NCI-H146 (cell line): ENCODE measurements around the gene AZIN2.
"Not testable (repeated sequence)": the region's sequence is repeated elsewhere in the genome, so short reads cannot be mapped to it uniquely, and the experiment has no call there.

Experiments used
- DNase-seq: peaks from one replicate; lab custom pipeline; 2025; lab: John Stamatoyannopoulos, UW

Gene AZIN2

DNA sequence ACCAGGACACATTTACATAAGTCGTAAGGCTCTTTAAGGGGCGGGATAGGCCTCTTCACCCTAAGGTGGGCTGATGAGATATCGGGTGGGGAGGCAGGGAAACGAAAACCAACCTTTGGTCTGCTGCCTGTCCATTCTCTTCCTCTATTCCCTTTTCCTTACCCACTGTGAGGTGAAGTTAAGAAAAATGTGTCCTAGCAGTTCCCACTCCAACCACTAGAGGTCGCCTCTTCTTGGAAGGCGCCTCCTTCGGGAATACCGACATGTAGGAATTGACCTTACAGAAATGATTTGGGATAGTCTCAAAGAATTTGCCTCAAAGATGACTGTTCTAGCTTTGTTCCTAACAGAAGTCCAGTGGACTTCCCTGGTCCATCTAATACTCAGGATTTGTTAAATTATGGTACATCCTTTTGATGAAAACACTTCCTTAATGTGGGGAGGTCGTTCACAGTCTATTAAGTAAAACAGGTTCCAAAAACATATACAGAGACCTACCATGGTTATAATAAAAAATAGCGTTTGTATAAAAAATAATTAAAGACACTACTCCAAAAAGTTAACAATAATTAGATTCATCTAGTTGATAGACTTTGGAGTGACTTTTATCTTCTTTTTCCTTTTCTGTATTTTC lies 14.1 kb downstream of the AZIN2 start:
- DNase-seq = peak; percentile 17

DNA sequence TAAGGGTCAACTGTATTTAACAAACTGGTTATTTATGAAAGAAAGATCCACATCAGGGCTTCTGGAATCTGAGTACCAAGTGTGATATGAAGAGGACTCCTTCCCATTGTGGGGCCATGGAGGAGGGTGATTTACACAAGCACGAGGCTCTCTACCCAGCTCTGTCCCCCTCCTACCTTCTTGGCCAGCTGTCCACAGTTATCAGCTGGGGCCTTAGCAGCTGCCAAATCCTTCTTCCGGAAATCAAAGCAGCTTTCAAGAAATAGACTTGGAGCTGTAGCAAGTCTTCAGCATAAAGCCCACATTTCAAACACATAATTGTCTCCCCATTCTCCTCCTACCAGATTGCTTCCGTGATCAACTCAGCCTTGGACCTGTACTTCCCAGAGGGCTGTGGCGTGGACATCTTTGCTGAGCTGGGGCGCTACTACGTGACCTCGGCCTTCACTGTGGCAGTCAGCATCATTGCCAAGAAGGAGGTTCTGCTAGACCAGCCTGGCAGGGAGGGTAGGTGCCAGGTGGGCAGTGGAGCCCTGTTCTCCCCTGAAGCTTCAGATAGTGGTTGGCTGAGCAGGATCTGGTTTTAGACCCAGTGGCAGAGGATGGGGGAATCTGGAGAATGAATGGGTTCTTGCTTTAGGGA lies 15.5 kb downstream of the AZIN2 start:
- no peak for DNase-seq

DNA sequence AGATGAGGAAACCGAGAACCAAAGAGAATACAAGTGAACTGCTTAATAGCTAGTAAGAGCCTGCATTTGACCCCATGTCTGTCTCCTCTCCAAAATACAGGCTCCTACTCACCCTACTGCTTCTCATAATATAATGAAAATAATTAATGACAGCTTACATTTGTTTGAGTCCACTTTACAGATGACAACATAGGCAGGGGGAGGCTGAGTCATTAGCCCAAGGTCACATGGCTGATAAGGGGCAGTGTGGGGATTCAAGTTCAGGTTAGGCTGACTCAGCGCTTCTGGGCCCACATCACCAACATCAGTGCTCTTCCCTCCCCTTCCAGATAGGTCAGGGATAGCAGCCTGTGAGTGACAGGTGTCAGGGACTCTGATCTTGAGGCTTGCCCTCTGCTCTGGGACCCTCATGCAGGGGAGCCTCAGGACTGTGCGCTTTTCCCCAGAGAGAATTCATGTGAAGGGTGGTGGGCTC lies 16.2 kb downstream of the AZIN2 start:
- DNase-seq = no peak

DNA sequence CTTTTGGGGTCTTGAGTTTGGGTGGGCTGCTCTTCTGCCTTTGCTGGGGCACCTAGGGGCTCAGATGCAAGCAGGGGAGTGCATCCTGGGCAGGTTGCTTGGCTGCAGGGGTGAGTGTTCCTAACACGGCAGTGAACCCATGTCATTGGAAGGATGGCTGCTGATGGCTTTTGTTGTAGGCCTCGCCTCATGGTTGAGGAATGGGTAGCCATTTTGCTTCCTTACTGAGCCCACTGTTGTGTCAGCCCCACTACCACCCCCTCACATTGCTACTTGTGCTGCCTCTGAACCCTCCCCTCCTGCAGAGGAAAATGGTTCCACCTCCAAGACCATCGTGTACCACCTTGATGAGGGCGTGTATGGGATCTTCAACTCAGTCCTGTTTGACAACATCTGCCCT lies 16.8 kb downstream of the AZIN2 start:
- DNase-seq = no peak

DNA sequence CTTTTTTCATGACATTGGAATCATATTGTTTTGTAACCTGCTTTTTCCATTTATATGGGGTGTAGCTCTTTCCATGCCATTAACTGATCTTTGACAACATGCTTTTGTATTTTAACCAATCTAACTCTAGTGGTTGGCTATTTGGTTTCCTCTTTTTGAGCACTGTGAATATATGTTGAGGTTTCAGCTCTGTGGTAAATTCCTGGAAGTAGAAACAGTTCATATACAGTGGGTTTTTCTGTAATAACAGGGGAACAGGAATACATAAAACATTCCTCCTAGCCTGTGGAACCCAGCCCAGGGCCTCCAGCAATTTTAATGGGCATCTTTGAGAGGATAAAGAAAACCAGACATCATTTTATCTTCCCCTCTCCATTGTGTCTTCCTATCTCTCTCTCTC lies 17.4 kb downstream of the AZIN2 start:
- DNase-seq = no peak

DNA sequence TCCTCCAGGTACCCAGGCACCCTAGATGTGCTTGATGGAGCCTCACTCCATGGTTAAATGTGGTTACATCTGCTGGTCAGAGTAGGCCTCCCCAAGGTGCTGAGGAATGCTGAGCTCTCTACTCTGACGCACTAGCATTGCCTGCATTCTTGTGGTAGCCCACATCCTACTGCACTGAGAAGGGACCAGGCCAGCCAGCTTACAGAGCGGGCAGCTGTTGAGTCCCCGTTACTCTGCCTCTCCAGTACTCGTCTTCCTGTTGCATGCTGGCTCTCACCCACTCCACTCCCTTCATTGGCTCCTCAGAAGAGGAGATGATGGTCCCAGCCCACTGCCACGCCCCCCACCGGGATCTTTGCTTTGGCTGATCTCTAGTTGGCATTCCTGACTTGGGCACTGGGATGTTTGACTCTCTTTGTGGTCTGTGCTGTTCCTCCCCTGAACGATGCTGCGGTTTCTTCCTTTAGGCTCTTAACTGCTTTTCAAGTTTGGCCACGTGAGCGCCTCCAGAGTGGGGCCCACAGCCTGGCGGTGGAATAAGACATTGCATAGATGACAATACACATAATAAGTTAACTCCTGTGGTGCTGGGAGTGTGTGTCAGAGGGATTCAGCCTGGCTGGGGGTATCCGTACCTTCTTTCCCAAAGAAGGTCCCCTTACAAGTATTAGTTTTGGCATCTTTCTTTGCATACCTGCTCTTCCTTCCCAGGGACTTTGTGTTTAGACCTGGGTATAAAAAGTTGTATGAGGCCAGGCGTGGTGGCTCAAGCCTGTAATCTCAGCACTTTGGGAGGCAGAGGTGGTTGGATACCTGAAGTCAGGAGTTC lies 18.6 kb downstream of the AZIN2 start:
- no peak for DNase-seq

DNA sequence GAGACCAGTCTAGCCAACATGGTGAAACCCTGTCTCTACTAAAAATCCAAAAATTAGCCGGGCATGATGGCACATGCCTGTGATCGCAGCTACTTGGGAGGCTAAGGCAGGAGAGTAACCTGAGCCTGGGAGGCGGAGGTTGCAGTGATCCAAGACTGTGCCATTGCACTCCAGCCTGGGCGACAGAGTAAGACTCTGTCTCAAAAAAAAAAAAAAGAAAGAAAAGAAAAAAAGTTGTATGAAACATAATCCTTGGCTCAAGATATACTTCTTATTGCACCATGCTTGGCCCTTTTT lies 19.1 kb downstream of the AZIN2 start:
- not testable (repeated sequence) for DNase-seq

DNA sequence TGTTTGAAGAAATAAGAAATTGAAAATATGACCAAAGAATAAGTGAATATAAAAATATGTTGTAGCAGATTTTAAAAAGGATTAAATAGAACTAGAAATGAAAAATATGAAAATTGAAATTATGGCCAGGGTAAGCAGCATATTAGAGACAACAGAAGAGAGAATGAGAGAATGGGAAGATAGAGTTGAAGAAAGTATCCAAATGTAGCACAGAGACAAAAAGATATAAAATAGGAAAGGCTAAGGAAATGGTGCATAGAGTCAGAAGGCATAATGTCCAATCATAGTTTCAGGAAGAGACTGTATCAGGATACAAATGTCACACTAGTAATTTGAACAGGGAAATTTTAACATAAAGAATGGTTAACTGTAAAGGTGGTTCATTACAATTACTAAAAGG lies 29.5 kb downstream of the AZIN2 start:
- DNase-seq = no peak

DNA sequence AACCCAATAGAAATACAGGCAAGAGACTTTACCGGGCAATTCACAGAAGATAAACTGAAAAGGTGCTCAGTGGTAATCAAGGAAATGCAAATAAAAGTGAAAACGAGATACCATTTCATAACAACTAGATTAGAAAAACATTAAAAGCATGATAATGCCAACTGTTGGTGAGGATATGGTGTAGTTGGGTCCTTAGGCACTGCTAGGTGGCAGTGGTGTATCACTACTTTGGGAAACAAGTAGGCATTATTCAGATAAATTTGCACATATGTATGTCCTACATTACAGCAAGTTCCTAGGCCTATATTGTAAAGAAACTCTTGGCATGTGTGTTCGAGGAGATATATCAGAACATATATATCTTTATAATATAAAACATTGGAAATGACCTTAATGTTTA lies 31.0 kb downstream of the AZIN2 start:
- DNase-seq = peak; percentile 0

DNA sequence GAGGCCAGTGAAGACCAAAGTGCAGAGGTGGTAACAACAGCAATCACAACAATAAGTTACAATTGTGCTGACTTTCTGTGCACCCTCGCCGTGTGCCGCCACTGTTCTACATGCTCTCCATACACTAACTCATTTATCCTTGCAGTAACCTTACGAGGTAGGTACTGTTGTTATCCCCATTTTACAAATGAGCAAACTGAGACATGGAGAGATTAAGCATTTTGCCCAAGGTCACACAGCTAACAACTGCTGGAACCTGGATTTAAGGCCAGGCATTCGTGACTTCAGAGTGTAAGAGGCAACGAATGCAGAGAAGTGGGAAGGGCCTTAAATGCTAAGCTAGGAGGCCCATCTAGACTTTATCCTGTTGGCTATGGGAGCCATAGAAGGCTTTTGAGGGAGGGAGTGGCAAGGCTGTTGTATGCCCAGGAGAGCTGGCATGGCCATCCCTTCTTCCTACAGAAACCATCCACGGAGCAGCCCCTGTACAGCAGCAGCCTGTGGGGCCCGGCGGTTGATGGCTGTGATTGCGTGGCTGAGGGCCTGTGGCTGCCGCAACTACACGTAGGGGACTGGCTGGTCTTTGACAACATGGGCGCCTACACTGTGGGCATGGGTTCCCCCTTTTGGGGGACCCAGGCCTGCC lies 36.6 kb downstream of the AZIN2 start:
- DNase-seq = no peak

DNA sequence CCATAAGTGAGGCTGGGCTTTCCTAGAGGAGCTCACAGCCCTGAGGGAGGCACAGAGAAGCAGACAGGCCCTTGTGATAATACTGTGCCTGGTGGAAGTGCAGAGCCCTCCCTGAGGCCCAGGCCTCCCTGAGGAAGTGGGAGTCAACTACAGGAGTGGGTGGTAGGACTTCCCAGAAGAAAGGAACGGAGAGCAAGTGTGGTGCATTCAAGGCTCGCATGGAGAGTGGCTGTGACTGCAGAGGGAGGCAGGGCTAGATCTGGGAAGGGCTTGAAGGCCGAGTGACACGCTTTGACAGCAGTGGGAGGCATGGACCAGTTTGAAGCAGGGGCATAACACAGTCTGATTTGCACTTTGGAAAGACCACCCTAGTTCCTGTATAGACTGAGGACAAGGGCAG lies 37.3 kb downstream of the AZIN2 start:
- no peak for DNase-seq

DNA sequence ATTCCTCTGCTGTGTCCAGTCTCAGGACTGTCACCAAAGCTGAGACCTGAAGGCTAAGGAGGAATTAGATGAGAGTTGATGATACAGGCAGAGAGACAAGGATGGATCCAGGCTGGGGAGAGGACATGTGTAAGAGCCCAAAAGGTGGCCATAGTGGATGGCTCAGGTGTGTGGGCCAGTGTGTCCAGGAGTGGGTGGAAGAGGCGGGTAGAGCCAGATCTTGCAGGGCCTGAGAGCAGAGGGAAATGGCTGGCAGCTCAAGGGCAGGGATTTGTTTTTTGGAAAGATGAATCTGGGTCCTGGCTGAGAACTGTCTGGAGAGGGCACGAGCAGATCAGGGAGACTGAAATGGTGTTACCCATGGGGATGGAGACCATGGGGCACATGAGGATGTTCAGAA lies 38.1 kb downstream of the AZIN2 start:
- no peak for DNase-seq

DNA sequence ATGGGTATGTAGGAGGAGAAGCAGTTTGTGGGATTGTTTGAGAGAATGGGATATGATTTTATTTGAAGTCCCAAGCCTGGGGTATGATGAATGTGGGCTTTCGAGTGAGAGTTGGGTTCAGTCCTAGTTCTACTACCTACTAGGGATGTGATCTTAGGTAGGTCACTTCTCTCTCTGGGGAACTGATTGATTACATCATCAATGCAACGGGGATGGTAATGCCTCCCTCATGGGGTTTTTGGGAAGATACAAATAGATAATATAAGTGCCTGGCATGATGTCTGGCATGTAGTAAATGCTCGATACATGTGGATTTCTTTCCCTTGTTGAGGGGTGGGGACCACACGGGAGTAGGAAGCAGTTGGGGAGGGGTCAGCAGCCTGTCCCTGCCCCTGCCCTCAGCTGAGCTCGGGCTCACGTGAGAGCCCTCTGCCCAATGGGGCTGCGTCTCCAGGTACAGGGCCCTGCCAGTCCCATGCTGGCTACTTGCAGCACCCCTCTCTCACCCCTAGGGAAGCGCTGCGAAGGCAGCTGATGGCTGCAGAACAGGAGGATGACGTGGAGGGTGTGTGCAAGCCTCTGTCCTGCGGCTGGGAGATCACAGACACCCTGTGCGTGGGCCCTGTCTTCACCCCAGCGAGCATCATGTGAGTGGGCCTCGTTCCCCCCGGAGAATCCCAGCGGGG lies 38.7 kb downstream of the AZIN2 start:
- DNase-seq = no peak

DNA sequence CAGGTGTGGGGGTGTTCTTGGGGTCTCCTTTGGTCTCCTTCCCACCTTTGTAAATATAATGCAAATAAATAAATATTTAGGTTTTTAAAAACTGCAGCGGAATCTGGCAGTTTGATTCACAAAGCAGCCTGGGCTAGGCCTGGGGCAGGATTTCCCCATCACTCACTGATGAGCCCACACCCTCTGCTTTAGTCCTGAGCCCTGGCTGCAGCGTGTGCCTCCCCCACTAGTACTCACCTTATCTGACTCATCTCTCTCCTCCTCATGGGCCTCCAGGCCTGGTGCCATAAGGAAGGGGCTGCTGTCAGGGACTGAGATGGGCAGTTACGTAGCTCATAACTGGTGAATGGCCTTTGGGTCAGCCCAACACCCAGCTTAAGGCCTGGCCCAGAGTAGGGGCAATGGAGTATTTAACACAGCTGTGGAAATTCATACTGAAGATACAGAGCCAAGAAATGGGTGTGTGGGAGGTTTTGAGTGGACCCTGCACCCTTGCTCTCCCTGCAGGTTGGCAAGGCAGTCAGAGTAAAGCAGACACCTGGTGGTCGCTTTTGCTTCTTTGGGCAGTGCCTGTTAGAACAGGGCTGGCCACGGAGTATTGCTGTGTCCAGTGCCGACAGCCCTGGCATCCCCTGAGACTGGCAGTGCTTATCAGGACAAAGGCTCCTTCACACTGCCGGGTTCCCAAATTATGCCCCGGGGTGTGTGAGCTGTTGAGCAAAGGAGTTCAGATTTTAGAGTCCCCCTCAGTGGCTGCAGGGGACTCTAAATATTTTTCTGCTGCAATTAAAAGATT lies 39.7 kb downstream of the AZIN2 start:
- no peak for DNase-seq

DNA sequence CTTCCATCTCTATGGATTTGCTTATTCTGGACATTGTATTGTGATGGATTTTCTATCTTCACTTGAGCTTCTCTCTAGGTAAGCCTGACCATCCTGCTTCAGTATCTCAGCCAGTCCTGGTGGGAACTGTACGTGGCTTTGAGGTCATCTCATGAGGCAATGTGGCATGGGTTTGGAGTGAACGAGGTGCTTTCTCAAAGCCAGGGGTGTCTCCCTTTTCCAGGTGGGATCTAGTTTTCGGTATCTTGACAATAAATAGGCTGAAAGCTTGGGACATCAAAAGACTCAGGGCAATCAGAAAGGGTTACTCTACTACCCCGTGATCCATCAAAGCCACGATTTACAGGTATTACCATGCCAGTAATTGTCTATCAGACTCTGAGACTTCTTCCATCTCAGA lies 40.8 kb downstream of the AZIN2 start:
- DNase-seq = no peak

DNA sequence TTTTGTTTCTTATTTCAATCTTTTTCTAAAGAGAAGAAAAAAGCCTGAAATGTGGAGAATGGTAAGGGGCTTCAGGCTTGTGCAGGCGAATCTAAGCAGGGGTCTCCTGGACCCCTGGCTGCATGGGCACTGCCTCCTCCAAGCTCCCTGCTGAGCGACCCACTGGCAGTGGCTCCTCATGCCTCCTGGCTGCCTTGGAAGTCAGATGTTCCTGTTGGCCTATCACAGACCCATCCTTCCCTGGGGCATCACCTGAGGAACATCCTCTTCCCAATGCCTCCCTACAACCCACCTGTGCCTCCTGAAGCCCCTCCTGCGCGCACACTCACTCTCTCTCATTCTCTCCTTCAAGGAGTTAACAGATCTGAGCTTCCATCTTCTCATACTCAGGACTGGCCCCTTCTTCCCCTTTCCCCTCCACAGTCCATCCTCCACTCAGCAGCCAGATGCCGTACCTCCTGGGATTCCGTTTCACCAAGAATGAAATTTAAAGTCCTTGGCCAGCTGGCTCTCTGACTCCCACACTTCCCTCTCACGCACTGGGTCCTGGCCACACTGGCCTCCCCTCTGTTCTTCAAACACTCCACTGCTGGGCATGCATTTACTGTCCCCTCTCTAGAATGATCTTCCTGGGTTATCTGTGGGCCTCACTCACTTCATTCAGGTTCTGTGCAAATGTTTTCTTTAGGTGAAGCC lies 41.7 kb downstream of the AZIN2 start:
- no peak for DNase-seq

DNA sequence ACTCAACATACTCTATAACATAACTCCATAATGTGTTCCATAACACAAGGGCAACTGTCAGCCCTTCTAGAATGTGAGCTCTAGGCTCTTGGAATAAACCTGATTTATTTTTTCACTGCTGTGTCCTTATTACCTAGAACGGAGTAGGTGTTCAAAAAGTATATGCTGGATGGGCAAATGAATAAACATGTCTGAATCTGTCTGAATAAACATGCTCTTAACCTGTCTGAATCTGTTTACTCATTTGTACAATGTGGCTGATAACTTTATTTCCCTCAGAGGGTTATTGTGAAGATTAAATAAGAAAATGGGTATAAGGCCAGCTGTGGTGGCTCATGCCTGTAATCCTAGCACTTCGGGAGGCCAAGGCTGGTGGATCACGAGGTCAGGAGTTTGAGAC lies 42.3 kb downstream of the AZIN2 start:
- no peak for DNase-seq

DNA sequence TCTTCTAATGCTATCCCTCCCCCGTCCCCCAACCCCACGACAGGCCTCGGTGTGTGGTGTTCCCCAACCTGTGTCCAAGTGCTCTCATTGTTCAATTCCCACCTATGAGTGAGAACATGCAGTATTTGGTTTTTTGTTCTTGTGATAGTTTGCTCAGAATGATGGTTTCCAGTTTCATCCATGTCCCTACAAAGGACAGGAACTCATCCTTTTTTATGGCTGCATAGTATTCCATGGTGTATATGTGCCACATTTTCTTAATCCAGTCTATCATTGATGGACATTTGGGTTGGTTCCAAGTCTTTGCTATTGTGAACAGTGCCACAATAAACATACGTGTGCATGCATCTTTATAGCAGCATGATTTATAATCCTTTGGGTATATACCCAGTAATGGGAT lies 43.7 kb downstream of the AZIN2 start:
- not testable (repeated sequence) for DNase-seq

DNA sequence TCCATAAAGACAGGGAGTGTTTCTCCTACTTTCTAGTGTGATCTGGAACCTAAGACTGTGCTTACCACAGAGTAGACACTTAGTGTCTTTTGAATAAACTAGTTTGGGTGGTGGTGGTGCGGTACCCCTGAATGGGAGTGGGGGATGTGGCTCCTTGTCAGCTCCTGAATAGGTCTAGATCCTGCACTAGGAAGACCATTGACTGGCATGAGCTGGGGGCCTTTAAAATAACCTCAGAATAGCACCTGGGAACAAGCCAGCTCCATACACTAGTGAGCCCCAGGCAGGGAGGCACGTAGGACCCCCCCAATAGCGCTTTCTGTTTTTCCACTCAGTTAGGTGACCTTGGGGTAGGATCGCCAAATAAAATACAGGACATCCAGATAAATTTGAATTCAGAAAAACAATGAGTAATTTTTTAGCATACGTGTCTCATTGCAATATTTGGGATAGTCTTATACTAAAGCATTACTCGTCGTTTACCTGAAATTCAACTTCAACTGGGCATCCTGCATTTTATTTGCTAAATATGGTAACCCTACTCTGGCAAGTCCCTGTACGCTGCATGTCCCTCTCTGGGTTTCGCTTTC lies 45.6 kb downstream of the AZIN2 start:
- DNase-seq = no peak
